Panc1 (cell line): Measurements from ENCODE around the gene FAM50B. TPM values are rescaled to one million over a fixed set of nuclear protein-coding genes. Genes with fewer than 3 reads are reported as not detected.

ENCODE experiments used
- ATAC-seq: fragments of 200-7000 bp; cut with Tn5 transposase; 2 replicates; pipeline ENCODE4 v1.9.1; 2020; ENCODE audit warnings: mild to moderate bottlenecking, moderate library complexity
- BruUV-seq: library from RNA; stranded (reverse); fragments of 400-500 nt; replicated peaks from 2 replicates; lab custom pipeline; 2021; lab: Mats Ljungman, UMichigan
- CTCF ChIA-PET: fragments of 300-600 bp; sonication (Branson Sonifier 250); formaldehyde crosslinking; loops from one replicate; lab custom pipeline; 2022; ENCODE audit warnings: antibody characterized with exemption; lab: Charles Lee
- POLR2A ChIA-PET: fragments of 300-600 bp; sonication (Branson Sonifier 250); formaldehyde crosslinking; loops from one replicate; lab custom pipeline; 2022; ENCODE audit warnings: antibody characterized with exemption; lab: Charles Lee
- DNase-seq: peaks from one replicate; pipeline ENCODE4 v3.0.0-alpha.2; 2010; ENCODE audit warnings: low read depth, low spot score
- H3K27ac ChIP-seq: 2 replicates; pipeline ENCODE4 v1.5.1; 2011; ENCODE audit warnings: mild to moderate bottlenecking, low read length, inconsistent platforms
- H3K27me3 ChIP-seq: fragments of 200-500 bp; sonication (Bioruptor generic); 2 replicates; pipeline ENCODE4 v1.6.0; 2014; ENCODE audit warnings: low read length, inconsistent platforms; ENCODE audit not compliant: control insufficient read depth, insufficient read depth
- H3K36me3 ChIP-seq: fragments of 200-500 bp; sonication (Bioruptor generic); 2 replicates; pipeline ENCODE4 v1.5.1; 2014; ENCODE audit warnings: inconsistent platforms, mild to moderate bottlenecking, low read length, moderate library complexity; ENCODE audit not compliant: control insufficient read depth, insufficient read depth
- H3K4me1 ChIP-seq: 2 replicates; pipeline ENCODE4 v1.5.1; 2011; ENCODE audit warnings: inconsistent platforms, mild to moderate bottlenecking, low read length, moderate library complexity; ENCODE audit not compliant: control insufficient read depth, insufficient read depth
- H3K4me3 ChIP-seq, 2 experiments: 2 replicates each; pipeline ENCODE4 v1.5.1; 2011 to 2012; ENCODE audit warnings: low read depth in 2 of 2, low read length in 2 of 2, mild to moderate bottlenecking in 2 of 2, inconsistent platforms in 1 of 2, moderate library complexity in 1 of 2
- H3K9me3 ChIP-seq: fragments of 200-500 bp; sonication (Bioruptor generic); 2 replicates; pipeline ENCODE4 v1.5.1; 2014; ENCODE audit warnings: low read depth, mild to moderate bottlenecking, inconsistent platforms, low read length, moderate library complexity; ENCODE audit not compliant: control insufficient read depth, insufficient read depth
- CTCF ChIP-seq: fragments of 450-650 bp; IDR thresholded peaks from 2 replicates; pipeline ENCODE4 v1.5.1; 2017; ENCODE audit warnings: mild to moderate bottlenecking
- POLR2AphosphoS5 ChIP-seq: IDR thresholded peaks from 2 replicates; pipeline ENCODE4 v1.6.1; 2012; ENCODE audit warnings: mild to moderate bottlenecking, low read depth, low read length, moderate library complexity
- SIN3A ChIP-seq: IDR thresholded peaks from 2 replicates; pipeline ENCODE4 v1.6.1; 2012; ENCODE audit warnings: low read depth, mild to moderate bottlenecking, low read length, moderate library complexity, borderline replicate concordance; ENCODE audit not compliant: insufficient read depth
- TCF7L2 ChIP-seq: IDR thresholded peaks from 2 replicates; pipeline ENCODE4 v1.6.1; 2011; ENCODE audit warnings: mild to moderate bottlenecking, low read depth, low read length, inconsistent platforms
- in situ Hi-C: cut with HindIII; loops from 2 replicates; pipeline ENCODE4 v1.10.0; 2016; ENCODE audit warnings: low sequenced_read_pairs, low pct_unique_long_range_greater_than_20kb
- intact Hi-C: fragments of 100-400 bp; cut with micrococcal nuclease; formaldehyde crosslinking; loops from one replicate; pipeline ENCODE4 v1.10.0; 2022; ENCODE audit not compliant: unreplicated experiment
- total RNA-seq: library from RNA; stranded (reverse); gene quantifications from one replicate; pipeline ENCODE4 v1.2.1, GENCODE V29; 2021; ENCODE audit not compliant: unreplicated experiment
- TF ChIP-seq, protein P1 (sequence below), 2 experiments: IDR thresholded peaks; 2 replicates each; pipeline ENCODE4 v1.6.1; 2011 to 2012; ENCODE audit warnings: low read depth in 2 of 2, control low read depth in 1 of 2, low read length in 1 of 2, mild to moderate bottlenecking in 1 of 2, moderate library complexity in 1 of 2; ENCODE audit not compliant: insufficient read depth in 1 of 2

The FAM50B gene
- total RNA-seq, 1 experiment from 2014 or later = not detected

DNA sequence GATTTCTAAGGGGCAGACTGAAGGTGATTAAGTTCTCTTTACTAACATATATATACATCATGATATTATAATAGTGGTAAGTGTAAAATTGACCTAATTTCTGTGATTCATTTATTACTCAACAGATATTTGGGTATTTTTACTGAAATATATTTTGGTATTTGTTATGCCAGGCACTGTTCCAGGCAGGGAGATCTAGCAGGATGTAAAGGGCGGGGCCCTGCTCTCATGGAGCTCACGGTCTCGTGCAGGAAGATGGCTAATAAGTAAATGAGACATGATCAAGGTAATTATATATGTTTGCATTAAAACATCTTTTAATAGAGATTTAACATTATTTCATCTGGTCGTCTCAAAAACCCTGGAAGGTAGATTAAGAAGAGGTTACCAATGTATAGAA is 27.7 kb downstream of the FAM50B start:
- TF ChIP-seq, protein P1, sequence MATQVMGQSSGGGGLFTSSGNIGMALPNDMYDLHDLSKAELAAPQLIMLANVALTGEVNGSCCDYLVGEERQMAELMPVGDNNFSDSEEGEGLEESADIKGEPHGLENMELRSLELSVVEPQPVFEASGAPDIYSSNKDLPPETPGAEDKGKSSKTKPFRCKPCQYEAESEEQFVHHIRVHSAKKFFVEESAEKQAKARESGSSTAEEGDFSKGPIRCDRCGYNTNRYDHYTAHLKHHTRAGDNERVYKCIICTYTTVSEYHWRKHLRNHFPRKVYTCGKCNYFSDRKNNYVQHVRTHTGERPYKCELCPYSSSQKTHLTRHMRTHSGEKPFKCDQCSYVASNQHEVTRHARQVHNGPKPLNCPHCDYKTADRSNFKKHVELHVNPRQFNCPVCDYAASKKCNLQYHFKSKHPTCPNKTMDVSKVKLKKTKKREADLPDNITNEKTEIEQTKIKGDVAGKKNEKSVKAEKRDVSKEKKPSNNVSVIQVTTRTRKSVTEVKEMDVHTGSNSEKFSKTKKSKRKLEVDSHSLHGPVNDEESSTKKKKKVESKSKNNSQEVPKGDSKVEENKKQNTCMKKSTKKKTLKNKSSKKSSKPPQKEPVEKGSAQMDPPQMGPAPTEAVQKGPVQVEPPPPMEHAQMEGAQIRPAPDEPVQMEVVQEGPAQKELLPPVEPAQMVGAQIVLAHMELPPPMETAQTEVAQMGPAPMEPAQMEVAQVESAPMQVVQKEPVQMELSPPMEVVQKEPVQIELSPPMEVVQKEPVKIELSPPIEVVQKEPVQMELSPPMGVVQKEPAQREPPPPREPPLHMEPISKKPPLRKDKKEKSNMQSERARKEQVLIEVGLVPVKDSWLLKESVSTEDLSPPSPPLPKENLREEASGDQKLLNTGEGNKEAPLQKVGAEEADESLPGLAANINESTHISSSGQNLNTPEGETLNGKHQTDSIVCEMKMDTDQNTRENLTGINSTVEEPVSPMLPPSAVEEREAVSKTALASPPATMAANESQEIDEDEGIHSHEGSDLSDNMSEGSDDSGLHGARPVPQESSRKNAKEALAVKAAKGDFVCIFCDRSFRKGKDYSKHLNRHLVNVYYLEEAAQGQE (IDR thresholded peaks at IDR 0.05; ENCODE audit: insufficient read depth in 1 of 2, low read depth in 2 of 2, low read length in 1 of 2) = no peak
- no peak for TF ChIP-seq TCF7L2
- TF ChIP-seq POLR2AphosphoS5 = no peak
- no peak for TF ChIP-seq CTCF
- no peak for TF ChIP-seq SIN3A
- no peaks in the 10 kb centered on the region for H3K27me3 ChIP-seq
- no peak overlapping the region for H3K4me3 ChIP-seq
- BruUV-seq = no TSS peak
- DNase-seq = no peak
- ChIA-PET CTCF (no interaction called here), POLR2A (no interaction called here)
- no peaks in the 10 kb centered on the region for H3K9me3 ChIP-seq
- H3K27ac ChIP-seq = no peak overlapping the region
- H3K4me1 ChIP-seq = no peaks in the 10 kb centered on the region
- intact Hi-C loops (no loop called here), in situ Hi-C loops (no loop called here)
- H3K36me3 ChIP-seq = no peaks in the 10 kb centered on the region
- no peak for ATAC-seq

DNA sequence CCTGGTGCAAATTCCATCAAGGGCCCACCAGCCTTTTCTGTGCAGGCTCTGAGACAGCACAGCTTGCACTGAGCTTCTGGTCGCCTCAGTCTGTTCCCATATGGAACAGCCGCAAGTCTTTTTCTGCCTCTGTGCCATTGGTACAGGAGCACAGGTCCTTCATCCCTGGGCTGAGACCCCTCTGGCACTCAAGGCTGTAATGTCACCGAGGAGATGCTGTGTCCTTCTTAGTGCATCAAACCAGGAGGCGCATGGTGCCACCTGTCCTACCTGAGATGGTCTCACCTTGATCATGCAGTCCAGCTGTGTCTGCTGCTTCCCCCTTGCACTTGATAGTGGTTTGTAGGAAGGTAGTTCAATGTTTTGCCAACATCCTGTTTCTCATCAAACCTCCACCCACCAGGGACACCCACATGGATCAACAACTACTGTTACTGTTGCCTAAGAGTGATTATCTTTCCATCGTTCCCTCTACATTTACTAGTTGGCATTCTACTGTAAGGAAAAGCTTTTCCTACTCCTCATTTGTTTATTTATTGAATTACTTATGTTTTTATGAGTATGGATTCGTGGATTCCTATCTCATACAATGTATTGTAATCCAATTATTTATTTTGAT is 29.0 kb downstream of the FAM50B start:
- ChIA-PET POLR2A (no interaction called here), CTCF (no interaction called here)
- no peaks in the 10 kb centered on the region for H3K27me3 ChIP-seq
- no peak overlapping the region for H3K27ac ChIP-seq
- in situ Hi-C loops = no loop called here
- H3K36me3 ChIP-seq = no peaks in the 10 kb centered on the region
- ATAC-seq = no peak
- intact Hi-C loops = no loop called here
- DNase-seq = no peak
- H3K9me3 ChIP-seq = no peaks in the 10 kb centered on the region
- TF ChIP-seq, protein P1 (IDR thresholded peaks at IDR 0.05; ENCODE audit: insufficient read depth in 1 of 2, low read depth in 2 of 2, low read length in 1 of 2) = no peak
- no peak for TF ChIP-seq SIN3A
- no peak for TF ChIP-seq CTCF
- TF ChIP-seq POLR2AphosphoS5 = no peak
- TF ChIP-seq TCF7L2 = no peak
- H3K4me1 ChIP-seq = no peaks in the 10 kb centered on the region
- no TSS peak for BruUV-seq
- H3K4me3 ChIP-seq = no peak overlapping the region
